OCI-LY1 (cell line): ENCODE measurements around the gene TMEM260.

Experiments
- EZH2 ChIP-seq: fragments of 200-600 bp; sonication (generic), shearing (Covaris generic); IDR thresholded peaks from 2 replicates; pipeline ENCODE4 v1.8.0; 2017; ENCODE audit warnings: borderline replicate concordance, mixed run types, mild to moderate bottlenecking, antibody characterized with exemption, low read length, moderate library complexity, mixed read lengths
- TF ChIP-seq, protein P1 (sequence below): fragments of 200-600 bp; sonication (generic), shearing (Covaris generic); IDR thresholded peaks from 2 replicates; pipeline ENCODE4 v1.5.1; 2017; ENCODE audit warnings: mild to moderate bottlenecking, antibody characterized with exemption, low read length, moderate library complexity, mixed read lengths

DNA sequence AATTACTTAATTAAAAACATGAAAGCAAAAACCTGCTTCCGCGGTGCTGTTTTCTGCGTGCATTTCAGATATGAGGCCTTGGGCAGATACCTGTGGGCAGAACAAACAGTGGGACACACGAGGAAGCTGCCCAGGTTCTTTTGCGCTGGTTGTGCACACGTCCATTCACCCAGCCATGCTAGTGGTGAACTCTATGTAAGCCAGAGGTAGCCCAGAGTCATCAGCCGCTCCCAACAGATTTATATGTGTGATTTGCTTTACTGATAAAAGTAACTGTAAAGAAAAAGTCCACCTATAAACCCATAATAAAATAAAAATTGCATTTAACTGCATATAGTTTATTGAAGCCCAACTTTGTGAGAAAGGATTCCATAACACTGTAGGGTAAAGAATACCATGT lies 47.1 kb upstream of the TMEM260 start:
- TF ChIP-seq, protein P1, sequence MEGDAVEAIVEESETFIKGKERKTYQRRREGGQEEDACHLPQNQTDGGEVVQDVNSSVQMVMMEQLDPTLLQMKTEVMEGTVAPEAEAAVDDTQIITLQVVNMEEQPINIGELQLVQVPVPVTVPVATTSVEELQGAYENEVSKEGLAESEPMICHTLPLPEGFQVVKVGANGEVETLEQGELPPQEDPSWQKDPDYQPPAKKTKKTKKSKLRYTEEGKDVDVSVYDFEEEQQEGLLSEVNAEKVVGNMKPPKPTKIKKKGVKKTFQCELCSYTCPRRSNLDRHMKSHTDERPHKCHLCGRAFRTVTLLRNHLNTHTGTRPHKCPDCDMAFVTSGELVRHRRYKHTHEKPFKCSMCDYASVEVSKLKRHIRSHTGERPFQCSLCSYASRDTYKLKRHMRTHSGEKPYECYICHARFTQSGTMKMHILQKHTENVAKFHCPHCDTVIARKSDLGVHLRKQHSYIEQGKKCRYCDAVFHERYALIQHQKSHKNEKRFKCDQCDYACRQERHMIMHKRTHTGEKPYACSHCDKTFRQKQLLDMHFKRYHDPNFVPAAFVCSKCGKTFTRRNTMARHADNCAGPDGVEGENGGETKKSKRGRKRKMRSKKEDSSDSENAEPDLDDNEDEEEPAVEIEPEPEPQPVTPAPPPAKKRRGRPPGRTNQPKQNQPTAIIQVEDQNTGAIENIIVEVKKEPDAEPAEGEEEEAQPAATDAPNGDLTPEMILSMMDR: no peak
- TF ChIP-seq EZH2: no peak
